GM19099 (cell line): ENCODE results near the gene CTCFL.

Experiments
- POLR2A ChIP-seq: IDR thresholded peaks from 3 replicates; pipeline ENCODE4 v1.6.1; 2011; ENCODE audit warnings: low read depth; ENCODE audit not compliant: insufficient read length; ENCODE audit errors: extremely low read depth

The CTCFL gene

GRCh38 chr20:57563522-57563921 lies 38.6 kb upstream of the CTCFL start:
- no peak for TF ChIP-seq POLR2A

GRCh38 chr20:57562541-57563465 lies 37.9 kb upstream of the CTCFL start:
- no peak for TF ChIP-seq POLR2A

GRCh38 chr20:57561356-57562279 lies 36.7 kb upstream of the CTCFL start:
- TF ChIP-seq POLR2A = no peak

- TF ChIP-seq POLR2A = no peak
Observed at GRCh38 chr20:57560554-57561355, 35.8 kb upstream of the CTCFL start, which contains the start of gene PCK1. PCK1 (plus strand) TSS chr20:57561110; CDS start chr20:57561412, 302 bp downstream.

- no peak for TF ChIP-seq POLR2A
Observed at GRCh38 chr20:57559658-57560553, 35.0 kb upstream of the CTCFL start.

GRCh38 chr20:57559289-57559634 lies 34.3 kb upstream of the CTCFL start:
- TF ChIP-seq POLR2A = no peak

GRCh38 chr20:57558614-57559288 lies 33.8 kb upstream of the CTCFL start:
- TF ChIP-seq POLR2A = no peak

- TF ChIP-seq POLR2A = no peak
Observed at GRCh38 chr20:57557926-57558613, 33.1 kb upstream of the CTCFL start.

- TF ChIP-seq POLR2A = no peak
Observed at GRCh38 chr20:57556980-57557274, 32.0 kb upstream of the CTCFL start.

- TF ChIP-seq POLR2A = no peak
Observed at GRCh38 chr20:57555457-57556184, 30.7 kb upstream of the CTCFL start.

GRCh38 chr20:57553376-57554018 lies 28.6 kb upstream of the CTCFL start:
- no peak for TF ChIP-seq POLR2A

- no peak for TF ChIP-seq POLR2A
Observed at GRCh38 chr20:57552471-57552870, 27.5 kb upstream of the CTCFL start.
